Memory B cell (primary cell): ENCODE measurements around the gene GSAP.

Experiments
- ATAC-seq: fragments of 150-1000 bp; cut with Tn5 transposase; 2 replicates; pipeline ENCODE4 v1.10.0; 2021; ENCODE audit warnings: low read depth, mild to moderate bottlenecking, moderate library complexity
- DNase-seq, 2 donors: peaks; one replicate each; pipeline ENCODE4 v3.0.0; 2022; ENCODE audit warnings: low spot score in 2 of 2
- H3K27ac Mint-ChIP-seq: one replicate; pipeline ENCODE4 v1.8.0; 2022; ENCODE audit warnings: mild to moderate bottlenecking, moderate library complexity, mixed read lengths
- H3K27me3 Mint-ChIP-seq: one replicate; pipeline ENCODE4 v1.8.0; 2022; ENCODE audit warnings: mixed read lengths
- H3K36me3 Mint-ChIP-seq: one replicate; pipeline ENCODE4 v1.8.0; 2022; ENCODE audit warnings: mild to moderate bottlenecking, mixed read lengths
- H3K4me1 Mint-ChIP-seq: one replicate; pipeline ENCODE4 v1.8.0; 2022; ENCODE audit warnings: mixed read lengths
- H3K4me3 Mint-ChIP-seq: one replicate; pipeline ENCODE4 v1.8.0; 2022; ENCODE audit warnings: mild to moderate bottlenecking, moderate library complexity, mixed read lengths
- H3K9me3 Mint-ChIP-seq: one replicate; pipeline ENCODE4 v1.8.0; 2022; ENCODE audit warnings: mixed read lengths

Gene GSAP

GRCh38 chr7:77409005-77409738 lies 7.0 kb downstream of the GSAP start:
- no peak for ATAC-seq

GRCh38 chr7:77407906-77408305 lies 8.2 kb downstream of the GSAP start:
- DNase-seq (no peak), ATAC-seq (no peak)
- H3K4me3 Mint-ChIP-seq = no peak overlapping the region
- no peaks in the 10 kb centered on the region for H3K9me3 Mint-ChIP-seq
- H3K4me1 Mint-ChIP-seq = peaks cover 16% of the 10 kb centered on the region
- peak overlapping the region; percentile 14 for H3K27ac Mint-ChIP-seq
- peaks cover 7% of the 10 kb centered on the region for H3K36me3 Mint-ChIP-seq
- H3K27me3 Mint-ChIP-seq = no peaks in the 10 kb centered on the region

More at GRCh38 chr7:77409005-77409738, 7.0 kb downstream of the GSAP start:
- Mint-ChIP-seq H3K36me3 (peaks cover 2% of the 10 kb centered on the region), H3K27me3 (no peaks in the 10 kb centered on the region), H3K4me1 (peaks cover 20% of the 10 kb centered on the region), H3K27ac (peak overlapping the region; percentile 14), H3K9me3 (no peaks in the 10 kb centered on the region), H3K4me3 (no peak overlapping the region)
- no peak for DNase-seq

DNA sequence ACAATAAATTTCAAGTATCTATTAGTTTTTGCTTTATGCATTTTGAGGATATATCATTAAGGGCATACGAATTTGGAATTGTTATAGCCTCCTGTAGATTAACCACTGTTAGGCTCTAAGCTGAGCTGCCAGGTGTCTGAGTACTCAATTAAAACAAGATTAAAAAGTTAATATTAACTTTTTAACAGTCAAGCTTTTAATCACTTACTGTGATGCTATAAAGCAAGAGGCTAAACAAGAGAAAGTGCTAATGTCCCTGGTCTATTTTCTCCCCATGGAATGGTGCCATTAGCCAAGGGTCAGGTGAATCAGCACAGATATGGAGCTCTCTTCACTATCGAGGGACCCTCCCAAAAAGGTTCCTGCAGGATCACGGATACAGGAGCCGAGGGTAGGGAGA lies 9.7 kb downstream of the GSAP start:
- H3K36me3 Mint-ChIP-seq = peaks cover 11% of the 10 kb centered on the region
- H3K4me1 Mint-ChIP-seq = peaks cover 16% of the 10 kb centered on the region
- ATAC-seq = no peak
- H3K27ac Mint-ChIP-seq = no peak overlapping the region
- H3K27me3 Mint-ChIP-seq = no peaks in the 10 kb centered on the region
- no peaks in the 10 kb centered on the region for H3K9me3 Mint-ChIP-seq
- H3K4me3 Mint-ChIP-seq = no peak overlapping the region
- DNase-seq = no peak

DNA sequence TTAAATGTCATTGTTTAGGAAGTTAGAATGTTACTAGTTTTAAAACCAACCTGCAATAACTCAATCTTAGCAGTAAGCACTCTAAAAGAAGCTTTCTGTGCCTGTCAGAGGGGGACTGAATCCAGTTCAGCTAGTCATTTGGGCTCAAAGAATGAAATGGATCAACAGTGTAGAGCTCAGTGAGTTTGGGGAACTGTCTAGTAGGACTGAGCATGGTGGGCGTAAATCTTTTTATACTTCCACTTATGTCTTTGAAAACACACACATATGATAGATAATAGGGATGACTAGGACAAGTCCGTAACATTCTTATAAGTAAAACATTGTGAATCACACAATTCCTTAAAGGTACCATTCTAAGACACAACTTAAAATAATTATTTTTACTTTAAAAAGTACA lies 11.5 kb downstream of the GSAP start:
- H3K4me1 Mint-ChIP-seq = peaks cover 21% of the 10 kb centered on the region
- ATAC-seq (no peak), DNase-seq (no peak)
- no peaks in the 10 kb centered on the region for H3K9me3 Mint-ChIP-seq
- peaks cover 14% of the 10 kb centered on the region for H3K36me3 Mint-ChIP-seq
- no peak overlapping the region for H3K4me3 Mint-ChIP-seq
- H3K27me3 Mint-ChIP-seq = no peaks in the 10 kb centered on the region
- H3K27ac Mint-ChIP-seq = peak overlapping the region; percentile 55

DNA sequence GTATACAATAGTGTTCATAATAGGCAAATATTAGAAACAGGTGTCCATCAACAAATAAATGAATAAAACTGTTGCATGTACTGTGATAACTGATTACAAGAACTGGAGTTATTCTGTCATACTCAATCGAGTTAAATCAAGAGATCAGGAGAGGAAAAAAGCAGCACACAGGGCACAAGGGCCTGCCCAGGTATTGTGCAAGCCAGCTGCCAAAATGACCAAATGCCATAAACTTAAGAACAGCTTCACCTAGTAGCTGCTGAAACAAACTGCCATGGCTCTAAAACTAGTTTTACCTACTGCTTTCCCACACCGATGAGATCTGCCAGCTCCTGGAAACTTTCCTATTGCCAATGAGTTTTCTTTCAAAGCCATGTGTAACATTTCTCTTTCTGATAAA lies 12.2 kb downstream of the GSAP start:
- Mint-ChIP-seq H3K27me3 (no peaks in the 10 kb centered on the region), H3K9me3 (no peaks in the 10 kb centered on the region), H3K27ac (peak overlapping the region; percentile 22), H3K4me1 (peaks cover 24% of the 10 kb centered on the region), H3K36me3 (peaks cover 18% of the 10 kb centered on the region), H3K4me3 (no peak overlapping the region)
- ATAC-seq = no peak
- DNase-seq = no peak

DNA sequence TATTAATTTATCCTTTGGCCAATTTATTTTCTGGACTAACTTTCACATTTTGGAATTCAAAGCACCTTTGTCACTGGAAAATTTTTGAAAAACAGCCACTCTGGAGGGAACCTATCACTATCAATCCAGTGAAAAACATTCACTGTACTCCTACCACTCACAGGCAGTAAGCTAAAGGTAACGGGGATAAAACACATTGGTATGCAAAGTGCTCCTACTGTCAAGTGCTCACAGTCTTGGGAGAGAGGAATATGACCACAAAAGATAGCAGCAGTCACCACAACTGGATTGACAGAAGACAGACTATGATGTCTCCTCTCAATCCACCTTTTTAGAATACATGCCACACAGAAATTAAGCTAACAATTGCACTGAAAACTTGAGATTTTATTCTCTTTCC lies 13.3 kb downstream of the GSAP start:
- Mint-ChIP-seq H3K4me1 (peaks cover 24% of the 10 kb centered on the region), H3K9me3 (no peaks in the 10 kb centered on the region), H3K4me3 (no peak overlapping the region), H3K27ac (peak overlapping the region; percentile 22), H3K36me3 (peaks cover 21% of the 10 kb centered on the region), H3K27me3 (no peaks in the 10 kb centered on the region)
- DNase-seq (no peak), ATAC-seq (no peak)

GRCh38 chr7:77401002-77401401 lies 15.1 kb downstream of the GSAP start:
- H3K4me3 Mint-ChIP-seq = peak overlapping the region; percentile 45
- no peaks in the 10 kb centered on the region for H3K9me3 Mint-ChIP-seq
- peak overlapping the region; percentile 84 for H3K27ac Mint-ChIP-seq
- ATAC-seq = no peak
- peaks cover 24% of the 10 kb centered on the region for H3K4me1 Mint-ChIP-seq
- no peaks in the 10 kb centered on the region for H3K27me3 Mint-ChIP-seq
- no peak for DNase-seq
- H3K36me3 Mint-ChIP-seq = peaks cover 29% of the 10 kb centered on the region

DNA sequence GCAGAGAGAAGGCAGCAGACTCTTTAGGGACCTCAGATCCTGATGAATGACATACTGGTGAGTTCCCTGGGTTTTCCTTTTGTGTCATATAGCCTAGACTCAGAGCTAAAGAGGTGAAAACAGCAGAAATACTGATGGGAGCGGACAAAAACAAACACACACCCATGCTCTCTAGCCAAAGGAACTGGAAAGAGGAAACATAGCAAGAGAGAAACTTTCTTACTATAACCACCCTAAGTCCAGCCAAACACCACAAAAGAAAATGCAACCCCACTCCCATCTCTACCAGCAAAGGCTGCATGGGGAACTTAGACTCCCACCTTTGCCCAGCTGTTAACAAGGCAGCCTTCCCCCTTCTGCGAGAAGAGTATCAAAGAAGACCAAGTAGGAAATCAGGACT lies 16.3 kb downstream of the GSAP start:
- H3K4me3 Mint-ChIP-seq = peak overlapping the region; percentile 59
- peak overlapping the region; percentile 85 for H3K27ac Mint-ChIP-seq
- H3K9me3 Mint-ChIP-seq = no peaks in the 10 kb centered on the region
- DNase-seq (no peak), ATAC-seq (peak; percentile 39)
- no peaks in the 10 kb centered on the region for H3K27me3 Mint-ChIP-seq
- H3K36me3 Mint-ChIP-seq = peaks cover 35% of the 10 kb centered on the region
- H3K4me1 Mint-ChIP-seq = peaks cover 28% of the 10 kb centered on the region

DNA sequence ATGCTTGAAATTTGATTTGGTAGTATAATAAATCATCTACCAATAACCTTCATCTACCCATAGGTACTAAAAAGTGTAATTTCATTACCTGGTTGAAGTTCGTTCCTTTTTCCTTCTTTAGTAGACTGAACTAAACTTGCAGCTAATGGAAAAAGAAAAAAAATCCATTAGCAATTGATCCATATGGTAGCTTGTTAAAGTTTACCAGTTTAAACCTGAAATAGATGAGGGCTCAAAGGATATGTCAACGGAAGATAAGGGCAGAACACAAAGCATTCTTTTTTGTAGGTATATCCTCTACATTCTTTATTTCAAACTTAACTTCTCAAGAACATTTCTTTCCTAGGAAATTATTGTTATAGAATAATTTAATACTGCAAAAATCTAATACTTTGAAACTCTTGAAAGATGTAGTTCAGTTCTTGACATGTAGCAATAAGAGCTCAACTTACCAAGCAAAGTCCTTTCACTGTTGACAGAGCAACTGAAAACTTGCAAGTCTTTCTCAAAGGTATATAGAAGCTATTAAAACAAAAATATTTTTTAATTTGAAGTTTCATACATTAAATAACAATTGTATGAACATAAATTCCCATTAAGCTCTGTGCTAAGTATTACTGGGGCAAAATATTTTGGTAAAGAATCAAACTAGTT lies 19.1 kb downstream of the GSAP start:
- Mint-ChIP-seq H3K36me3 (peaks cover 40% of the 10 kb centered on the region), H3K4me3 (no peak overlapping the region), H3K9me3 (no peaks in the 10 kb centered on the region), H3K27me3 (no peaks in the 10 kb centered on the region), H3K27ac (no peak overlapping the region), H3K4me1 (peaks cover 45% of the 10 kb centered on the region)
- ATAC-seq = no peak
- DNase-seq = no peak

- DNase-seq (no peak), ATAC-seq (no peak)
- Mint-ChIP-seq H3K27me3 (no peaks in the 10 kb centered on the region), H3K9me3 (peaks cover 2% of the 10 kb centered on the region), H3K4me1 (peaks cover 44% of the 10 kb centered on the region), H3K27ac (peak overlapping the region; percentile 10), H3K4me3 (no peak overlapping the region), H3K36me3 (peaks cover 45% of the 10 kb centered on the region)
Measured at GRCh38 chr7:77395626-77396025, 20.5 kb downstream of the GSAP start.

DNA sequence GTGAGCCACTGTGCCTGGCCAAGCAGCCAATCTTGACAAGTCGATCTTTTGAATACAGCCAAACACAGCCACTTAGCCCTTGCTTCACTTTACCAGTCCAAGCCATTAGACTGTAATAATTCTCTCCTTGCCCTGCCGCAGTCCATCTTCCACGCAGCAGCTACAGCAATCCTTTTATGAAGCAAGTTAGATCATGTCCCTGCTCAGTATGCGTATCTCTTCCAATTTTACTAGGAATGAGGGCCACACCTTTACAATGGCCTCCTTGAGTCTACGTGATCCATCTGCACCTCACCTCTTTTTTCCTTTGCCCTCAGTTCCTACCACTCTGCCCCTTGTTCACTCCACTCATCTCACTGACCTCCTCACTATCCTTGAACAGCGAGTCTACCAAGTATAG lies 22.2 kb downstream of the GSAP start:
- Mint-ChIP-seq H3K9me3 (peaks cover 2% of the 10 kb centered on the region), H3K27ac (peak overlapping the region; percentile 79), H3K4me3 (peak overlapping the region; percentile 1), H3K4me1 (peaks cover 30% of the 10 kb centered on the region), H3K27me3 (no peaks in the 10 kb centered on the region), H3K36me3 (peaks cover 40% of the 10 kb centered on the region)
- ATAC-seq = no peak
- DNase-seq = no peak

DNA sequence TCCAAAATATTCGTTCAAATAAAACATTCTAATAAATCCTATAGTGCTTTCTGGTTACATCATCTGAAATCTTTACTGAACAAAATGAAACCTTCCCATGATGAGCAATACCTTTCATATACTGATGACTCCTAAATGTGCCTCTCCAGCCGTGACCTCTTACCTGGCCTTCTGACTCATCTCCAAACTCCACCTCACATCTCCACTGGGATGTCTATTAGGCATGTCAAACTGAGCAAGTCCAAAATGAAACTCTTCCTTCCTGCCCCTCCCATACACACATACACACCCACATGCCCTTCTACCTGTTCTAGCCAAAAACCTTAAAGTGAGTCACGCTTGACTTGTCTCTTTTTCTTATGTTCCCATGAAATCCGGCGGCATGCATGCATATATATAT lies 22.9 kb downstream of the GSAP start:
- H3K4me3 Mint-ChIP-seq = peak overlapping the region; percentile 12
- no peak for DNase-seq

DNA sequence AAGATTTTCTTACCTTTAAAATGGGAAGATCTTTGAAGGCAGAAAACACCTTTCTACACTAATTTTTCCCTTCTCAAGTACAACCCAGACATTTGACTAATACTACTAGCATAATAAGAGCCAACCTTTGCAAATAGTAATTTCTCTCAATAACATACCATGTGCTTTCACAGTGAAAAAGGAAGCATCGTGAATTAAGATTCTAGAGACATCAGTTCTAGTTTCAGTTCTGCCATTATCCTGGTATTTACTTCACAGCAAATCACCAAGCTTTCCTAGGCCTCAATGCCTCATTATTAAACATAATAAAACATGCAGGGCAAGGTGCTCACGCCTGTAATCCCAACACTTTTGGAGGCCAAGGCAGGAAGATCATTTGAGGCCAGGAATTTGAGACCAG lies 24.9 kb downstream of the GSAP start:
- Mint-ChIP-seq H3K27ac (peak overlapping the region; percentile 79), H3K4me1 (peaks cover 37% of the 10 kb centered on the region), H3K4me3 (peak overlapping the region; percentile 53), H3K9me3 (peaks cover 2% of the 10 kb centered on the region), H3K36me3 (peaks cover 43% of the 10 kb centered on the region), H3K27me3 (no peaks in the 10 kb centered on the region)
- DNase-seq (peak in 1 of 2 donors; percentile 18), ATAC-seq (peak; percentile 92)

More for the DNA sequence above, 22.9 kb downstream of the GSAP start:
- Mint-ChIP-seq H3K36me3 (peaks cover 43% of the 10 kb centered on the region), H3K27me3 (no peaks in the 10 kb centered on the region), H3K9me3 (peaks cover 2% of the 10 kb centered on the region), H3K4me1 (peaks cover 32% of the 10 kb centered on the region), H3K27ac (peak overlapping the region; percentile 79)
- ATAC-seq = peak; percentile 18

DNA sequence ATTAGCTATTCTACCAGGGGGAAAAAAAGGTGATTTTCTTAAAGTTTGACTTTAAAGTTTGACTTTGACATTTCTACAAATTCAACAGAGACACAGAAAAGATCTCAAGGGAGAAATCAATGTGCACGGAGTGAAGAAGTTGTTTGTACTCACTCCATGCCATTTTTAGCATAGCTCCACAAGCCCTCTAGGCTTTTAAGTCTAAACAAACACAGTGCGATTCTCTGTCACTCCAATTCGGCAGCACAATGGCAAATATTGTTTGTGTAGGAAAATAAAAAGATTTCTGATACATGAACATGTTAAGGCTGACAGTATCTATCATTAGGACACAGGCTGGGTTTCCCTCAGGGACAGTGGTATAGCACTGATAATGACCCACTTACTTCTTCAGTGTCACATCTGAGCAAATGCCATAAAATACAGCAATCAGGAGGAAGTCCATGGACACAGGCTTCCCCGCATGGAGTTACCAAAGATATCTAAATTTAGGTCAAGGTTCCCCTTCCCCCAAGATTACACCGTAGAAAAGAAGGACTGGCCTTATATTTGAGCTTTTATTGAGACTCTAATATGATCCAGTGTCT lies 28.0 kb downstream of the GSAP start:
- DNase-seq (no peak), ATAC-seq (no peak)
- H3K27me3 Mint-ChIP-seq = no peaks in the 10 kb centered on the region
- no peak overlapping the region for H3K4me3 Mint-ChIP-seq
- H3K36me3 Mint-ChIP-seq = peaks cover 41% of the 10 kb centered on the region
- peaks cover 27% of the 10 kb centered on the region for H3K4me1 Mint-ChIP-seq
- H3K27ac Mint-ChIP-seq = peak overlapping the region; percentile 50
- H3K9me3 Mint-ChIP-seq = peaks cover 2% of the 10 kb centered on the region
